ENCODE results near the gene TEX14.

- no peak for TF ChIP-seq CTCF (IDR thresholded peaks at IDR 0.05; ENCODE audit: extremely low read depth in 1 of 2, insufficient read depth in 1 of 2, low read depth in 1 of 2, low read length in 2 of 2)
- TF ChIP-seq EZH2 (IDR thresholded peaks at IDR 0.05; ENCODE audit: borderline replicate concordance, low read depth, low read length, severe bottlenecking), result no peak
- no peak for TF ChIP-seq MAX (IDR thresholded peaks at IDR 0.05; ENCODE audit: insufficient read depth, insufficient read length)
- TF ChIP-seq POLR2A (IDR thresholded peaks at IDR 0.05; ENCODE audit: low read depth, low read length), result no peak
- no peak for TF ChIP-seq FOS (IDR thresholded peaks at IDR 0.05; ENCODE audit: borderline replicate concordance, insufficient read depth, low read length)
These were observed 96.6 kb downstream of the TEX14 start for GRCh38 chr17:58595194-58595792.

All from endothelial cell of umbilical vein (primary cell).